MCF 10A (cell line): Measurements from ENCODE around the gene RAPGEF1. TPM values are rescaled to one million over a fixed set of nuclear protein-coding genes. Genes with fewer than 3 reads are reported as not detected.

Experiments used
- BruUV-seq: library from RNA; stranded (reverse); fragments of 400-500 nt; replicated peaks from 2 replicates; lab custom pipeline; 2021; lab: Mats Ljungman, UMichigan
- CTCF ChIA-PET: fragments of 300-600 bp; sonication (Branson Sonifier 250); formaldehyde crosslinking; extraction: SDS; loops from one replicate; lab custom pipeline; 2021; ENCODE audit warnings: antibody characterized with exemption, inconsistent platforms; lab: Yijun Ruan, JAX
- POLR2A ChIA-PET: fragments of 300-600, 350-650 bp; sonication (Branson Sonifier 250); formaldehyde crosslinking; extraction: SDS; loops from one replicate; lab custom pipeline; 2020; ENCODE audit warnings: antibody characterized with exemption, inconsistent platforms; lab: Yijun Ruan, JAX
- DNase-seq: peaks from one replicate; pipeline ENCODE4 v3.0.0-alpha.2; 2018; ENCODE audit not compliant: unreplicated experiment
- H3K27ac Mint-ChIP-seq: one replicate; pipeline ENCODE4 v1.8.0; 2022; ENCODE audit warnings: mild to moderate bottlenecking, low read depth, mixed read lengths; ENCODE audit not compliant: unreplicated experiment
- H3K27me3 Mint-ChIP-seq: one replicate; pipeline ENCODE4 v1.8.0; 2022; ENCODE audit warnings: mixed read lengths; ENCODE audit not compliant: insufficient read depth, unreplicated experiment
- H3K36me3 Mint-ChIP-seq: one replicate; pipeline ENCODE4 v1.8.0; 2022; ENCODE audit warnings: mild to moderate bottlenecking, moderate library complexity, mixed read lengths; ENCODE audit not compliant: insufficient read depth, unreplicated experiment
- H3K4me1 Mint-ChIP-seq: one replicate; pipeline ENCODE4 v1.8.0; 2022; ENCODE audit warnings: mixed read lengths; ENCODE audit not compliant: insufficient read depth, unreplicated experiment
- H3K4me3 Mint-ChIP-seq: one replicate; pipeline ENCODE4 v1.8.0; 2022; ENCODE audit warnings: mild to moderate bottlenecking, moderate library complexity, mixed read lengths; ENCODE audit not compliant: unreplicated experiment
- H3K9me3 Mint-ChIP-seq: one replicate; pipeline ENCODE4 v1.8.0; 2022; ENCODE audit warnings: mixed read lengths; ENCODE audit not compliant: unreplicated experiment
- intact Hi-C: fragments of 100-400 bp; cut with micrococcal nuclease; formaldehyde crosslinking; loops from 2 replicates; pipeline ENCODE4 v1.14.1; 2022
- total RNA-seq: library from RNA; stranded (reverse); gene quantifications from 2 replicates; pipeline ENCODE4 v1.2.3, GENCODE V29; 2022
- TF ChIP-seq, protein P1 (sequence below): fragments of 200-600 bp; IDR thresholded peaks from one replicate; pipeline ENCODE4 v1.8.0; 2022; ENCODE audit warnings: antibody characterized with exemption, mild to moderate bottlenecking; ENCODE audit not compliant: unreplicated experiment

RAPGEF1 gene
- total RNA-seq, 1 experiment from 2014 or later: 55.4 TPM

DNA sequence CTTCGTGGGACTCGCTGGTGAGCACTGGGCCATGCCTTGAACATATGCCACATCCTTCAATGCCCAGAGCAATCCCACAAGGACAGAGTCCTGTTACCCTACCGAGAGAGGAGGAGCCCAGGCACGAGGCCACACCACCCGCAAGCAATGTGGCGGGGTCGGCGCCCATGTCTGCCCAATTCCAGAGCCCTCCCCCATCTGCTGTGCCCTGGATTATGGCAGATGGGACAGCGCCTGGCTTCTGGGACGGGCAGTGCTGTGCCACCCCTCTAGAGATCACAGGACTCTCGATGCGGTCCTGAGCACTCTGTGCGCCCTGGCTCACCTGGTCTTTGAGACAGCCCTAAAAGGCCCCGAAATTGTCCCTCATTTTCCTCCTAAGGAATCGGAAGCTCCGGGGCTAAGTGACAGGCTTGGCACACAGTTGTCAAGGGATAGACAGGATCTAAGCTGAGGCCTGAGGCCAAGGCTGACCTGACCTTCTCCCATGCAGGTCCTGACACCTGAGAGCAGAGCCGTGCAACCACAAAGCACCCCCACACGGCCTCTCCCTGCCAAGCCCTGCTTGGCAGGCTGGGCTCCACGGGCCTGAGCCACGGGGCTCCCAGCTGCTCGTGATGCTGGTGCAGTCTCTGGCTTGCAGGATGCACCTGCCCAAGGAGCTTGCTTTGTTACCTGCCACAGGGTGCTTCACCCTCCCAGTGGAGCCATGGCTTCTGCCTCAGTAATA lies 145.8 kb downstream of the RAPGEF1 start:
- ChIA-PET POLR2A (interaction anchor here (1.5 kb wide), 1 partner anchor 13 kb away, joined by 3 read pairs; no protein-coding TSS in a partner anchor), CTCF (interaction anchor here (1.0 to 9.4 kb wide), 2 partner anchors 35 to 151 kb away, joined by 3 to 151 read pairs; partner anchors contain the start of gene RAPGEF1)
- Mint-ChIP-seq H3K27me3 (no peaks in the 10 kb centered on the region), H3K36me3 (peaks cover 24% of the 10 kb centered on the region), H3K4me1 (peaks cover 4% of the 10 kb centered on the region), H3K4me3 (no peak overlapping the region), H3K9me3 (no peaks in the 10 kb centered on the region), H3K27ac (no peak overlapping the region)
- TF ChIP-seq, protein P1, sequence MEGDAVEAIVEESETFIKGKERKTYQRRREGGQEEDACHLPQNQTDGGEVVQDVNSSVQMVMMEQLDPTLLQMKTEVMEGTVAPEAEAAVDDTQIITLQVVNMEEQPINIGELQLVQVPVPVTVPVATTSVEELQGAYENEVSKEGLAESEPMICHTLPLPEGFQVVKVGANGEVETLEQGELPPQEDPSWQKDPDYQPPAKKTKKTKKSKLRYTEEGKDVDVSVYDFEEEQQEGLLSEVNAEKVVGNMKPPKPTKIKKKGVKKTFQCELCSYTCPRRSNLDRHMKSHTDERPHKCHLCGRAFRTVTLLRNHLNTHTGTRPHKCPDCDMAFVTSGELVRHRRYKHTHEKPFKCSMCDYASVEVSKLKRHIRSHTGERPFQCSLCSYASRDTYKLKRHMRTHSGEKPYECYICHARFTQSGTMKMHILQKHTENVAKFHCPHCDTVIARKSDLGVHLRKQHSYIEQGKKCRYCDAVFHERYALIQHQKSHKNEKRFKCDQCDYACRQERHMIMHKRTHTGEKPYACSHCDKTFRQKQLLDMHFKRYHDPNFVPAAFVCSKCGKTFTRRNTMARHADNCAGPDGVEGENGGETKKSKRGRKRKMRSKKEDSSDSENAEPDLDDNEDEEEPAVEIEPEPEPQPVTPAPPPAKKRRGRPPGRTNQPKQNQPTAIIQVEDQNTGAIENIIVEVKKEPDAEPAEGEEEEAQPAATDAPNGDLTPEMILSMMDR: no peak
- no TSS peak for BruUV-seq
- DNase-seq: no peak
- intact Hi-C loops: loop anchor here (5.0 kb wide), 1 partner anchor 38 kb away; no protein-coding TSS in a partner anchor

DNA sequence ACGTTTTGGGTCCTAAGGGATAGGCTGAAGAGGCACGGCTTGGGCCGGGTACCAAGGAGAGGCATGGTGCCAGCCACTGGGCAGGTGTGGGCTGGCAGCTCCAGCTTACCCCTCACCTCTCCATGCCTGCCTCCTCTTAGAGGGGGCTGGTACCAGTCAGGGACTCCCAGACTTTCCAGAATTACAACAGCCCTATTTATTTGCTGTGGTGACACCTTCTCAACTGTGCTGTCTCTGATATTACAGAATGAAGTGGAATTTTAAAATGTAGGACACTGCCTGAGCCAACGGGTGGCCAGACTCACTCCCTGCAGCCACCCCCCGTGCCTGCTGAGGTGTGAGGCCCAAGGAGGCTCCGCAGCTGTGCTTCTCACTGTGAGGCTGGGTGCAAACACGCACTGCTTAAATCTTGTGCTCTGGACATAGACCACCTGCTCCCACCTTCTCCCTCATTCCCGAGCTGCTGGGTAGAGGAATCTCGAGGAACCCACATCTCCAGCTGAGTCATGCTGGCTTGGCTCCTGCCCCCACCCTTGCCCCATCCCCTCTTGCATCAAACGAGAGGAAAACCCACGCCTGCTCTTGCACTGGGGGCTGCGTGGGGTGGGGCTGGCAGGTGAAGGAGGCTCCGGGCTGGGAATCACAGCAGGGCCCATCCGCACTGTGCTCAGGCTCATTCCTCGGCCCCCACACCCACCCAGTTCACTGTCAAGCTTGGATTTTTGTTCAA lies 146.6 kb downstream of the RAPGEF1 start:
- peak; percentile 8 for DNase-seq
- TF ChIP-seq, protein P1: no peak
- intact Hi-C loops: loop anchor here (5.0 kb wide), 1 partner anchor 39 kb away; no protein-coding TSS in a partner anchor
- Mint-ChIP-seq H3K4me1 (peaks cover 4% of the 10 kb centered on the region), H3K27me3 (no peaks in the 10 kb centered on the region), H3K4me3 (no peak overlapping the region), H3K27ac (no peak overlapping the region), H3K9me3 (no peaks in the 10 kb centered on the region), H3K36me3 (peaks cover 20% of the 10 kb centered on the region)
- CTCF ChIA-PET: interaction anchor here (9.4 kb wide), 1 partner anchor 152 kb away, joined by 151 read pairs; the partner anchor contains the start of gene RAPGEF1
- no TSS peak for BruUV-seq
- POLR2A ChIA-PET: no interaction called here

DNA sequence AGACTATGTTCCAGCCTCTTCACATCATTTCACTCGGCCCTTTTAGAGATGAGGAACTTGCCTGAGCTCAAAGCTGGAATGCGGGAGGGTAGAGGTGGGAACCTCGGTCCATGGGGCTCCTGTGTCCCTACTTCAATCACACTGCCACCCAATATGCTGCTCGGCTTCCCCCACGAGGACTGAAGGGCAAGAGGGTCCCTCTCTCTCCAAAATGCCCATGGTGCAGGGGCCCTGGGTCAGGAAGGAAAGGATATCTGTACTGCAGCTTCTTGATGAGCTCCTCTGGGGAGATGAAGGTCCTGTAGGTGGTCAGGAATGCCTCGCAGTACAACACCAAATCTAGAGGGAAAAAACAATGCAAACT lies 148.0 kb downstream of the RAPGEF1 start:
- BruUV-seq: no TSS peak
- Mint-ChIP-seq H3K27me3 (no peaks in the 10 kb centered on the region), H3K4me1 (peaks cover 4% of the 10 kb centered on the region), H3K4me3 (no peak overlapping the region), H3K9me3 (no peaks in the 10 kb centered on the region), H3K36me3 (peaks cover 7% of the 10 kb centered on the region), H3K27ac (no peak overlapping the region)
- TF ChIP-seq, protein P1: no peak
- ChIA-PET CTCF (interaction anchor here (0.6 to 9.4 kb wide), 28 partner anchors 11 to 661 kb away, joined by 3 to 151 read pairs (median 3); partner anchors contain the start of gene RAPGEF1), POLR2A (interaction anchor here (0.6 to 2.2 kb wide), 4 partner anchors 17 to 154 kb away, joined by 3 to 6 read pairs (median 4); no protein-coding TSS in a partner anchor)
- intact Hi-C loops: loop anchor here (1.0 to 5.0 kb wide), 3 partner anchors 40 to 155 kb away; partner anchors contain the start of gene RAPGEF1
- no peak for DNase-seq
